GM12891 (cell line): Measurements from ENCODE around the gene FLT3.

Source experiments
- POLR2A ChIP-seq: IDR thresholded peaks from 2 replicates; pipeline ENCODE4 v1.6.1; 2011; ENCODE audit warnings: low read depth, low read length, control low read depth
- POLR2AphosphoS5 ChIP-seq: IDR thresholded peaks from 2 replicates; pipeline ENCODE4 v1.6.1; 2011; ENCODE audit warnings: low read depth, low read length, control low read depth
- SPI1 ChIP-seq: IDR thresholded peaks from 2 replicates; pipeline ENCODE4 v1.6.1; 2011; ENCODE audit warnings: low read depth, low read length, control low read depth
- TAF1 ChIP-seq: IDR thresholded peaks from 2 replicates; pipeline ENCODE4 v1.6.1; 2011; ENCODE audit warnings: low read depth, low read length, control low read depth

DNA sequence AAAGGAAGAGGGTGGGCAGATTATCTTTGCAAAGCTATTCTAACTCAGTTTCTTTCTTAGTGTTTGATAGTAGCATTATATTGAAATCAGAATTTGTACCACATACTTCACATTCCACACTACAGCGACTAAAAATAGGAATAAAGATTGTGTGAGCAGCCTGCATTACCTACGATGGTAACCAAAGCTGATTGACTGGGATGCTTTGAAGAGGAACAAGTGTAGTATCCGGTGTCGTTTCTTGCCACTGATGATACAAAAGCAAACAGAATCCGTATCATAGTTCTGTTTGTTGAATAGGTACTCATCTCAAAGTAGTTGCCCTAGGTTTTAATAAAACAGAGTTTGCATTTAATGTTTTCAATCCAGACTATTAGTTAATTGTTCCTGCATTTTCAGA, 51.2 kb downstream of the FLT3 start:
- TF ChIP-seq TAF1 (no peak), POLR2AphosphoS5 (no peak), POLR2A (no peak), SPI1 (no peak)
